ENCODE measurements around the gene EFNA2. TPM values are rescaled to one million over a fixed set of nuclear protein-coding genes. Genes with fewer than 3 reads are reported as not detected.

Gene EFNA2
- total RNA-seq, 1 experiment from 2014 or later = 12.2 TPM

DNA sequence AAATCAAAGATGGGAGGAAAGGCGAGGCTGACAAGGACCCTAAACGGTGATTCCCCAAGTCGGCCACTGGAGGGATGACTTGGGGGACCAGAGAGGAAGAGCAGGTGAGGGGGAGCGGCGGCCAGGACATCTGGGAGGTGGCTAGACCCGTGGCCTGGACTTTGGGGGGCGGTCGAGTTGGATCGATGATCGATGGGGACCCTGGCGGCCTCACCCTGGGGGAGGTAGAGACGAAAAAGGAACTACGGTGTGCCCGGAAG, 24.2 kb upstream of the EFNA2 start:
- Histone ChIP-seq H3K36me3 (ENCODE audit: control insufficient read depth in 1 of 2, insufficient read depth in 2 of 2, low read length in 2 of 2) (peaks cover 6 to 13% of the 10 kb centered on the region in 2 experiments; a peak in 3 of 4 replicates), H3K4me1 (ENCODE audit: control insufficient read depth in 1 of 2, insufficient read depth in 2 of 2, low read length in 2 of 2) (peaks cover 59 to 95% of the 10 kb centered on the region in 2 experiments), H3K27ac (ENCODE audit: low read depth, low read length) (peak overlapping the region; percentile 99), H3K4me3 (replicated peaks in 1 of 2; ENCODE audit: low read depth in 1 of 2, low read length in 2 of 2) (peak overlapping the region; percentile 85 to 89), H3K27me3 (ENCODE audit: insufficient read depth, low read length) (no peaks in the 10 kb centered on the region), H2AFZ (ENCODE audit: low read depth, low read length, poor library complexity, severe bottlenecking) (no peak overlapping the region), H3K79me2 (ENCODE audit: insufficient read depth, low read length) (peaks cover 27% of the 10 kb centered on the region), H3K9me2 (ENCODE audit: insufficient read depth) (no peaks in the 10 kb centered on the region), H3K9me3 (ENCODE audit: control insufficient read depth in 1 of 2, insufficient read depth in 1 of 2, low read depth in 1 of 2, low read length in 2 of 2) (no peaks in the 10 kb centered on the region), H3K4me2 (ENCODE audit: low read length) (peak overlapping the region; percentile 98), H4K20me1 (ENCODE audit: insufficient read depth) (no peaks in the 10 kb centered on the region), H3K9ac (ENCODE audit: low read length) (peak overlapping the region; percentile 99)
- TF ChIP-seq POLR2AphosphoS5 (IDR thresholded peaks at IDR 0.05; ENCODE audit: low read depth, low read length) = no peak
- TF ChIP-seq, protein P1, sequence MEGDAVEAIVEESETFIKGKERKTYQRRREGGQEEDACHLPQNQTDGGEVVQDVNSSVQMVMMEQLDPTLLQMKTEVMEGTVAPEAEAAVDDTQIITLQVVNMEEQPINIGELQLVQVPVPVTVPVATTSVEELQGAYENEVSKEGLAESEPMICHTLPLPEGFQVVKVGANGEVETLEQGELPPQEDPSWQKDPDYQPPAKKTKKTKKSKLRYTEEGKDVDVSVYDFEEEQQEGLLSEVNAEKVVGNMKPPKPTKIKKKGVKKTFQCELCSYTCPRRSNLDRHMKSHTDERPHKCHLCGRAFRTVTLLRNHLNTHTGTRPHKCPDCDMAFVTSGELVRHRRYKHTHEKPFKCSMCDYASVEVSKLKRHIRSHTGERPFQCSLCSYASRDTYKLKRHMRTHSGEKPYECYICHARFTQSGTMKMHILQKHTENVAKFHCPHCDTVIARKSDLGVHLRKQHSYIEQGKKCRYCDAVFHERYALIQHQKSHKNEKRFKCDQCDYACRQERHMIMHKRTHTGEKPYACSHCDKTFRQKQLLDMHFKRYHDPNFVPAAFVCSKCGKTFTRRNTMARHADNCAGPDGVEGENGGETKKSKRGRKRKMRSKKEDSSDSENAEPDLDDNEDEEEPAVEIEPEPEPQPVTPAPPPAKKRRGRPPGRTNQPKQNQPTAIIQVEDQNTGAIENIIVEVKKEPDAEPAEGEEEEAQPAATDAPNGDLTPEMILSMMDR (IDR thresholded peaks at IDR 0.05 in 2 of 3, conservative IDR thresholded peaks at IDR 0.05 in 1 of 3; ENCODE audit: borderline replicate concordance in 1 of 3, insufficient read depth in 1 of 3, low read depth in 2 of 3, low read length in 2 of 3) = peak in 1 of 3 experiments; percentile 28; a peak in 2 of 6 replicates
- ChIA-PET CTCF (interaction anchor here (0.9 to 1.6 kb wide), 2 partner anchors 14 to 17 kb away, joined by 3 to 15 read pairs; no protein-coding TSS in a partner anchor), RAD21 (ENCODE audit: low non-redundant PET in 1 of 2, low total read pairs in 2 of 2, uncharacterized antibody in 2 of 2, unreplicated experiment in 2 of 2) (interaction anchor here in 1 of 2 experiments (1.3 kb wide), 1 partner anchor 8 kb away, joined by 3 read pairs; no protein-coding TSS in a partner anchor), POLR2A (interaction anchor here (0.6 to 4.4 kb wide), 3 partner anchors 8 to 16 kb away, joined by 3 to 54 read pairs (median 6); partner anchors contain the start of gene CIRBP)
- no TSS peak for BruUV-seq (replicated peaks)
- DNase-seq (ENCODE audit: low read depth, low spot score) (no peak), ATAC-seq (no peak)
- intact Hi-C loops (cut with micrococcal nuclease) = no loop called here

DNA sequence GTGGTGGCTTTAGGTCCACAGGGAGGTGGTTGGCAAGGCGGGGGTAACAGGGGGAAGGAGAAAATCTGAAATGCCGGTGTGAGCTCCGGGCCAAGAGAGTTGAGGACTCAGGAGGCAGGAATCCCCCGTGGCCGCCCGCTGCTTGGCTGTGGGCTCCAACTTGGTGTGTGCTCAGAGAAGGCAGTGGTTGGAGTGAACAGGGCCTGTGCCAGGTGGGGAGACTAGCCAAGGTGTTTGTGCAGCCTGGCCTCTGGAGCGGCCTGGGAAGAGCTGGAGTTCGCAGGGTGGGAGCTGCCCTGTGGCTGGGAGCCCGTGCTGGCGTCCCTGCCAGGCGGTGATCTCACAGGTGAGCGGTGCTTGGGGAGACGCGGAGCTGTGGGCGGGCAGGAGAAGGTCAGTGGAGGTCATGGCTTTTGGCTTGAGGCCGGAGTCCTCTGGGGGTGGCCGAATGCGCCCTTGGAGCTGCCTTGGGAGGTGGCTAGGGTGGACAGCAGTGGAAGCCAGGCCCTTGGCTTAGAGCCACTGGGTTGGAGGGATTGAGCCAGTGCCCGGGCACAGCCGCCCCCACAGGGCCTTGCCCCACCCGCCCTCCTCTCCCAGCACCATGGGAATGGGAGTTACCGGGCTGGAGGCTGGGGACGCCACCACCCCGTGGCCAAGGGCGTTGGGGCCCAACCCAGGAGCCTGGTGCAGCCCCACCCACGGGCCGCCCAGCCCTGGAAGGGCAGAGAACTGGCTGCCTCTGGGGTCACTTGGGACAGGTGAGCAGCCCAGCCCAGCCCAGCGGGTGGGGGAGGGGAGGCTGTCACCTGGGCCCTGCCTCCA, 23.7 kb upstream of the EFNA2 start:
- Histone ChIP-seq H4K20me1 (ENCODE audit: insufficient read depth) (no peaks in the 10 kb centered on the region), H3K27me3 (ENCODE audit: insufficient read depth, low read length) (no peaks in the 10 kb centered on the region), H3K79me2 (ENCODE audit: insufficient read depth, low read length) (peaks cover 21% of the 10 kb centered on the region), H3K9ac (ENCODE audit: low read length) (peak overlapping the region; percentile 99), H3K27ac (ENCODE audit: low read depth, low read length) (peak overlapping the region; percentile 99), H3K4me2 (ENCODE audit: low read length) (peak overlapping the region; percentile 98), H3K9me3 (ENCODE audit: control insufficient read depth in 1 of 2, insufficient read depth in 1 of 2, low read depth in 1 of 2, low read length in 2 of 2) (no peaks in the 10 kb centered on the region), H3K9me2 (ENCODE audit: insufficient read depth) (no peaks in the 10 kb centered on the region), H2AFZ (ENCODE audit: low read depth, low read length, poor library complexity, severe bottlenecking) (no peak overlapping the region), H3K4me1 (ENCODE audit: control insufficient read depth in 1 of 2, insufficient read depth in 2 of 2, low read length in 2 of 2) (peaks cover 59 to 95% of the 10 kb centered on the region in 2 experiments), H3K4me3 (replicated peaks in 1 of 2; ENCODE audit: low read depth in 1 of 2, low read length in 2 of 2) (peak overlapping the region; percentile 85 to 89), H3K36me3 (ENCODE audit: control insufficient read depth in 1 of 2, insufficient read depth in 2 of 2, low read length in 2 of 2) (peaks cover 6 to 7% of the 10 kb centered on the region in 2 experiments; a peak in 3 of 4 replicates)
- ATAC-seq = peak; percentile 8
- BruUV-seq (replicated peaks) = TSS peak; percentile 50
- DNase-seq (ENCODE audit: low read depth, low spot score) = no peak
- ChIA-PET POLR2A (interaction anchor here (0.6 to 4.4 kb wide), 4 partner anchors 7 to 18 kb away, joined by 3 to 54 read pairs (median 5); partner anchors contain the start of gene CIRBP), RAD21 (ENCODE audit: low non-redundant PET in 1 of 2, low total read pairs in 2 of 2, uncharacterized antibody in 2 of 2, unreplicated experiment in 2 of 2) (interaction anchor here in 1 of 2 experiments (1.3 kb wide), 1 partner anchor 9 kb away, joined by 3 read pairs; no protein-coding TSS in a partner anchor), CTCF (interaction anchor here (0.9 to 1.6 kb wide), 2 partner anchors 15 to 18 kb away, joined by 3 to 15 read pairs; no protein-coding TSS in a partner anchor)
- intact Hi-C loops (cut with micrococcal nuclease) = no loop called here
- TF ChIP-seq SRF (IDR thresholded peaks at IDR 0.05; ENCODE audit: low read depth) = no peak
- TF ChIP-seq ELF1 (IDR thresholded peaks at IDR 0.05; ENCODE audit: borderline replicate concordance, low read depth) = no peak
- no peak for TF ChIP-seq CEBPB (IDR thresholded peaks at IDR 0.05; ENCODE audit: low read depth)
- TF ChIP-seq, protein P1 (IDR thresholded peaks at IDR 0.05 in 2 of 3, conservative IDR thresholded peaks at IDR 0.05 in 1 of 3; ENCODE audit: borderline replicate concordance in 1 of 3, insufficient read depth in 1 of 3, low read depth in 2 of 3, low read length in 2 of 3) = no peak; a peak in 1 of 6 replicates
- TF ChIP-seq TCF7L2 (IDR thresholded peaks at IDR 0.05; ENCODE audit: borderline replicate concordance, extremely low read depth, insufficient read depth, insufficient read length) = no peak
- no peak for TF ChIP-seq SIN3A (IDR thresholded peaks at IDR 0.05; ENCODE audit: low read depth)
- TF ChIP-seq, protein P2, sequence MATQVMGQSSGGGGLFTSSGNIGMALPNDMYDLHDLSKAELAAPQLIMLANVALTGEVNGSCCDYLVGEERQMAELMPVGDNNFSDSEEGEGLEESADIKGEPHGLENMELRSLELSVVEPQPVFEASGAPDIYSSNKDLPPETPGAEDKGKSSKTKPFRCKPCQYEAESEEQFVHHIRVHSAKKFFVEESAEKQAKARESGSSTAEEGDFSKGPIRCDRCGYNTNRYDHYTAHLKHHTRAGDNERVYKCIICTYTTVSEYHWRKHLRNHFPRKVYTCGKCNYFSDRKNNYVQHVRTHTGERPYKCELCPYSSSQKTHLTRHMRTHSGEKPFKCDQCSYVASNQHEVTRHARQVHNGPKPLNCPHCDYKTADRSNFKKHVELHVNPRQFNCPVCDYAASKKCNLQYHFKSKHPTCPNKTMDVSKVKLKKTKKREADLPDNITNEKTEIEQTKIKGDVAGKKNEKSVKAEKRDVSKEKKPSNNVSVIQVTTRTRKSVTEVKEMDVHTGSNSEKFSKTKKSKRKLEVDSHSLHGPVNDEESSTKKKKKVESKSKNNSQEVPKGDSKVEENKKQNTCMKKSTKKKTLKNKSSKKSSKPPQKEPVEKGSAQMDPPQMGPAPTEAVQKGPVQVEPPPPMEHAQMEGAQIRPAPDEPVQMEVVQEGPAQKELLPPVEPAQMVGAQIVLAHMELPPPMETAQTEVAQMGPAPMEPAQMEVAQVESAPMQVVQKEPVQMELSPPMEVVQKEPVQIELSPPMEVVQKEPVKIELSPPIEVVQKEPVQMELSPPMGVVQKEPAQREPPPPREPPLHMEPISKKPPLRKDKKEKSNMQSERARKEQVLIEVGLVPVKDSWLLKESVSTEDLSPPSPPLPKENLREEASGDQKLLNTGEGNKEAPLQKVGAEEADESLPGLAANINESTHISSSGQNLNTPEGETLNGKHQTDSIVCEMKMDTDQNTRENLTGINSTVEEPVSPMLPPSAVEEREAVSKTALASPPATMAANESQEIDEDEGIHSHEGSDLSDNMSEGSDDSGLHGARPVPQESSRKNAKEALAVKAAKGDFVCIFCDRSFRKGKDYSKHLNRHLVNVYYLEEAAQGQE (IDR thresholded peaks at IDR 0.05; ENCODE audit: low read depth) = no peak
